ENCODE data around the gene FCRL1.

The FCRL1 gene

Small RNAs within 50 kb of the gene (small RNA-seq; reads per million reads assigned to genes)
- 0 reads per million in 2 experiments for gene MRPS21P2
